OCI-LY7 (cell line): ENCODE data around the gene FNTB. TPM values are rescaled to one million over a fixed set of nuclear protein-coding genes. Genes with fewer than 3 reads are reported as not detected.

Experiments
- BruUV-seq: library from RNA; stranded (reverse); fragments of 400-500 nt; replicated peaks from 2 replicates; lab custom pipeline; 2021; lab: Mats Ljungman, UMichigan
- CTCF ChIA-PET: fragments of 300-600 bp; sonication (Branson Sonifier 250); formaldehyde crosslinking; loops from one replicate; lab custom pipeline; 2022; ENCODE audit warnings: antibody characterized with exemption; ENCODE audit not compliant: unreplicated experiment; lab: Charles Lee
- POLR2A ChIA-PET: fragments of 300-600 bp; sonication (Branson Sonifier 250); formaldehyde crosslinking; loops from one replicate; lab custom pipeline; 2022; ENCODE audit warnings: antibody characterized with exemption; lab: Charles Lee
- DNase-seq: peaks from one replicate; pipeline ENCODE4 v3.0.0-alpha.2; 2015; ENCODE audit warnings: low spot score
- H2AFZ ChIP-seq: fragments of 200-600 bp; sonication (generic), shearing (Covaris generic); 2 replicates; pipeline ENCODE4 v1.6.1; 2014; ENCODE audit warnings: mild to moderate bottlenecking, antibody characterized with exemption, low read length, moderate library complexity
- H3K27ac ChIP-seq: fragments of 200-600 bp; sonication (generic); 2 replicates; pipeline ENCODE4 v1.5.1; 2014; ENCODE audit warnings: mixed run types, low read depth, mild to moderate bottlenecking, moderate library complexity, low read length, inconsistent platforms; ENCODE audit not compliant: poor library complexity, severe bottlenecking
- H3K36me3 ChIP-seq: fragments of 200-600 bp; sonication (generic); 2 replicates; pipeline ENCODE4 v1.6.1; 2014; ENCODE audit warnings: mild to moderate bottlenecking, antibody characterized with exemption, low read length, moderate library complexity, mixed read lengths; ENCODE audit not compliant: insufficient read depth
- H3K4me1 ChIP-seq: fragments of 200-600 bp; sonication (generic); 2 replicates; pipeline ENCODE4 v1.5.1; 2014; ENCODE audit warnings: mild to moderate bottlenecking, low read length; ENCODE audit not compliant: insufficient read depth, poor library complexity, severe bottlenecking
- H3K4me2 ChIP-seq: fragments of 200-600 bp; sonication (generic); 2 replicates; pipeline ENCODE4 v1.6.1; 2014; ENCODE audit warnings: mild to moderate bottlenecking, low read length
- H3K4me3 ChIP-seq: fragments of 200-600 bp; sonication (generic); 2 replicates; pipeline ENCODE4 v1.5.1; 2014; ENCODE audit warnings: mild to moderate bottlenecking, low read depth, low read length; ENCODE audit not compliant: poor library complexity, severe bottlenecking
- H3K79me2 ChIP-seq: fragments of 200-600 bp; sonication (generic); 2 replicates; pipeline ENCODE4 v1.6.1; 2016; ENCODE audit warnings: low read depth, mild to moderate bottlenecking, low read length, moderate library complexity, mixed read lengths; ENCODE audit not compliant: insufficient read depth
- H3K9me2 ChIP-seq: fragments of 200-600 bp; sonication (generic); 2 replicates; pipeline ENCODE4 v1.6.1; 2016; ENCODE audit warnings: mild to moderate bottlenecking, low read length, mixed read lengths; ENCODE audit not compliant: insufficient read depth
- H3K9me3 ChIP-seq: fragments of 200-600 bp; sonication (generic); 2 replicates; pipeline ENCODE4 v1.6.1; 2014; ENCODE audit warnings: mild to moderate bottlenecking, mixed run types, low read length, mixed read lengths
- H4K20me1 ChIP-seq: fragments of 200-600 bp; sonication (generic); 2 replicates; pipeline ENCODE4 v1.6.1; 2014; ENCODE audit warnings: mild to moderate bottlenecking, antibody characterized with exemption, low read length, moderate library complexity, mixed read lengths; ENCODE audit not compliant: insufficient read depth
- EZH2phosphoT487 ChIP-seq: fragments of 200-600 bp; sonication (generic); IDR thresholded peaks from 2 replicates; pipeline ENCODE4 v1.6.1; 2018; ENCODE audit warnings: low read depth, borderline replicate concordance, mild to moderate bottlenecking, mixed run types, antibody characterized with exemption, low read length, moderate library complexity, mixed read lengths
- intact Hi-C: fragments of 100-400 bp; cut with micrococcal nuclease; formaldehyde crosslinking; loops from one replicate; pipeline ENCODE4 v1.10.0; 2022; ENCODE audit not compliant: unreplicated experiment
- total RNA-seq, 2 experiments: library from RNA; depleted of rRNA in 1 of 2; stranded (reverse); fragments of >200 nt in 1 of 2; shearing (Covaris generic) in 1 of 2; gene quantifications; 2 replicates each; pipeline ENCODE4 v1.2.3, GENCODE V29; 2014 to 2022
- TF ChIP-seq, protein P1 (sequence below): fragments of 200-600 bp; sonication (generic); conservative IDR thresholded peaks from 2 replicates; pipeline ENCODE4 v1.5.1; 2014; ENCODE audit warnings: mild to moderate bottlenecking, antibody characterized with exemption, low read length, moderate library complexity, mixed read lengths

Gene FNTB
- total RNA-seq, 2 experiments from 2014 or later: 9.2 to 18.0 TPM

GRCh38 chr14:65079768-65080167, 93.1 kb downstream of the FNTB start:
- Histone ChIP-seq H3K27ac (no peak overlapping the region), H3K9me2 (no peaks in the 10 kb centered on the region), H3K79me2 (no peaks in the 10 kb centered on the region), H3K4me1 (peaks cover 6% of the 10 kb centered on the region), H4K20me1 (no peaks in the 10 kb centered on the region), H3K36me3 (peaks cover 97% of the 10 kb centered on the region), H2AFZ (no peak overlapping the region), H3K9me3 (no peaks in the 10 kb centered on the region), H3K4me3 (no peak overlapping the region), H3K4me2 (no peak overlapping the region)
- ChIA-PET POLR2A (no interaction called here), CTCF (no interaction called here)
- TF ChIP-seq, protein P1, sequence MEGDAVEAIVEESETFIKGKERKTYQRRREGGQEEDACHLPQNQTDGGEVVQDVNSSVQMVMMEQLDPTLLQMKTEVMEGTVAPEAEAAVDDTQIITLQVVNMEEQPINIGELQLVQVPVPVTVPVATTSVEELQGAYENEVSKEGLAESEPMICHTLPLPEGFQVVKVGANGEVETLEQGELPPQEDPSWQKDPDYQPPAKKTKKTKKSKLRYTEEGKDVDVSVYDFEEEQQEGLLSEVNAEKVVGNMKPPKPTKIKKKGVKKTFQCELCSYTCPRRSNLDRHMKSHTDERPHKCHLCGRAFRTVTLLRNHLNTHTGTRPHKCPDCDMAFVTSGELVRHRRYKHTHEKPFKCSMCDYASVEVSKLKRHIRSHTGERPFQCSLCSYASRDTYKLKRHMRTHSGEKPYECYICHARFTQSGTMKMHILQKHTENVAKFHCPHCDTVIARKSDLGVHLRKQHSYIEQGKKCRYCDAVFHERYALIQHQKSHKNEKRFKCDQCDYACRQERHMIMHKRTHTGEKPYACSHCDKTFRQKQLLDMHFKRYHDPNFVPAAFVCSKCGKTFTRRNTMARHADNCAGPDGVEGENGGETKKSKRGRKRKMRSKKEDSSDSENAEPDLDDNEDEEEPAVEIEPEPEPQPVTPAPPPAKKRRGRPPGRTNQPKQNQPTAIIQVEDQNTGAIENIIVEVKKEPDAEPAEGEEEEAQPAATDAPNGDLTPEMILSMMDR: no peak
- no peak for TF ChIP-seq EZH2phosphoT487
- no peak for DNase-seq
- intact Hi-C loops: no loop called here
- no TSS peak for BruUV-seq

- DNase-seq: no peak
- intact Hi-C loops: no loop called here
- Histone ChIP-seq H3K9me3 (peaks cover 11% of the 10 kb centered on the region), H3K36me3 (peaks cover 99% of the 10 kb centered on the region), H3K4me1 (peaks cover 6% of the 10 kb centered on the region), H3K27ac (no peak overlapping the region), H3K4me3 (no peak overlapping the region), H2AFZ (no peak overlapping the region), H3K9me2 (no peaks in the 10 kb centered on the region), H4K20me1 (no peaks in the 10 kb centered on the region), H3K4me2 (no peak overlapping the region), H3K79me2 (0 out of 2 replicates have a peak, but pooled peaks cover 4% of the 10 kb centered on the region)
- TF ChIP-seq, protein P1: no peak
- TF ChIP-seq EZH2phosphoT487: no peak
- ChIA-PET POLR2A (no interaction called here), CTCF (no interaction called here)
- no TSS peak for BruUV-seq
Measured at GRCh38 chr14:65080960-65081747, 94.5 kb downstream of the FNTB start.

GRCh38 chr14:65082930-65083329, 96.2 kb downstream of the FNTB start:
- no peaks in the 10 kb centered on the region for H3K9me2 ChIP-seq
- H3K4me2 ChIP-seq: no peak overlapping the region
- DNase-seq: no peak
- peaks cover 6% of the 10 kb centered on the region for H3K4me1 ChIP-seq
- ChIA-PET POLR2A (interaction anchor here (0.7 kb wide), 1 partner anchor 96 kb away, joined by 4 read pairs; the partner anchor contains the start of gene FNTB), CTCF (no interaction called here)
- no peak overlapping the region for H3K27ac ChIP-seq
- TF ChIP-seq, protein P1: no peak
- TF ChIP-seq EZH2phosphoT487: no peak
- H3K36me3 ChIP-seq: peaks cover 99% of the 10 kb centered on the region
- no peak overlapping the region for H3K4me3 ChIP-seq
- H4K20me1 ChIP-seq: no peaks in the 10 kb centered on the region
- intact Hi-C loops: no loop called here
- no TSS peak for BruUV-seq
- H2AFZ ChIP-seq: no peak overlapping the region
- H3K79me2 ChIP-seq: 0 out of 2 replicates have a peak, but pooled peaks cover 4% of the 10 kb centered on the region
- H3K9me3 ChIP-seq: peaks cover 23% of the 10 kb centered on the region
